Measurements from ENCODE around the gene SLC31A1. TPM values are rescaled to one million over a fixed set of nuclear protein-coding genes. Genes with fewer than 3 reads are reported as not detected.

Gene SLC31A1
- total and polyA plus RNA-seq, 2 experiments from 2014 or later: 15.0 to 32.1 TPM

DNA sequence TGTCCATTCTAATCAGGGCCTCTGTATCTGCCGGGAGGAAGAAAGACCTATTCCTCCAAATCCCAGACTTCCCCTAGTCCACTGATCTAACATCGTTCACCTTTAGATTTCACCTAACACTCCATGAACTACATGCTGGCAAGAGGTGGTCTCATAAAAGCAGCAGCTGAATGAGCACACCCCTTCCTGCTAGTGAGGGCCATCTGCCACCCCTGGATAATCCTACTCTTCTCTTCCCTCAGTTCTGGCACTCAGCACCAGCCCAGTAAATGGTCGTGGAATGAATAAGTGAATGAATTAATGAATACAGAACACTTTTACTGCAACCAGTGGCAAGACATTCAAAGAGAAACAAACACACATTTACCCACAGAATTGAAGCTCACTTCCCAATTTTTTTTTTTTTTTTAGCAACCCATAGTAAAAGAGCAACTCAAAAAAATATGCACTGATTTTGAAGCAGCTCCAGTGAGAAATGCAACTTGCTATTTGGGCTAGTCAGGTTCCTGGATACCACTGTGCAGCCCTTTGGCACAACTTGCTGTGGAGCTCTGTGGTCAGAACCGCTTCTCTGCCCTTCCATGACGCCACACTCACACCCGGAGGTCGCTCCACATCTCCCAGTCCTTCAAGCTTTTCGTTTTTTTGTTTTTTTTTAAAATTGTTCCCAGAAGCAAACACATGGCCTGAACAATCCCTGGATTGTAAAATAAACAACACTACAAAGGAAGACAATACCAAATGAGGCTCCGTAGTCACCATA is 75.6 kb downstream of the SLC31A1 start (continued):
- TF ChIP-seq, protein P1, sequence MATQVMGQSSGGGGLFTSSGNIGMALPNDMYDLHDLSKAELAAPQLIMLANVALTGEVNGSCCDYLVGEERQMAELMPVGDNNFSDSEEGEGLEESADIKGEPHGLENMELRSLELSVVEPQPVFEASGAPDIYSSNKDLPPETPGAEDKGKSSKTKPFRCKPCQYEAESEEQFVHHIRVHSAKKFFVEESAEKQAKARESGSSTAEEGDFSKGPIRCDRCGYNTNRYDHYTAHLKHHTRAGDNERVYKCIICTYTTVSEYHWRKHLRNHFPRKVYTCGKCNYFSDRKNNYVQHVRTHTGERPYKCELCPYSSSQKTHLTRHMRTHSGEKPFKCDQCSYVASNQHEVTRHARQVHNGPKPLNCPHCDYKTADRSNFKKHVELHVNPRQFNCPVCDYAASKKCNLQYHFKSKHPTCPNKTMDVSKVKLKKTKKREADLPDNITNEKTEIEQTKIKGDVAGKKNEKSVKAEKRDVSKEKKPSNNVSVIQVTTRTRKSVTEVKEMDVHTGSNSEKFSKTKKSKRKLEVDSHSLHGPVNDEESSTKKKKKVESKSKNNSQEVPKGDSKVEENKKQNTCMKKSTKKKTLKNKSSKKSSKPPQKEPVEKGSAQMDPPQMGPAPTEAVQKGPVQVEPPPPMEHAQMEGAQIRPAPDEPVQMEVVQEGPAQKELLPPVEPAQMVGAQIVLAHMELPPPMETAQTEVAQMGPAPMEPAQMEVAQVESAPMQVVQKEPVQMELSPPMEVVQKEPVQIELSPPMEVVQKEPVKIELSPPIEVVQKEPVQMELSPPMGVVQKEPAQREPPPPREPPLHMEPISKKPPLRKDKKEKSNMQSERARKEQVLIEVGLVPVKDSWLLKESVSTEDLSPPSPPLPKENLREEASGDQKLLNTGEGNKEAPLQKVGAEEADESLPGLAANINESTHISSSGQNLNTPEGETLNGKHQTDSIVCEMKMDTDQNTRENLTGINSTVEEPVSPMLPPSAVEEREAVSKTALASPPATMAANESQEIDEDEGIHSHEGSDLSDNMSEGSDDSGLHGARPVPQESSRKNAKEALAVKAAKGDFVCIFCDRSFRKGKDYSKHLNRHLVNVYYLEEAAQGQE (IDR thresholded peaks at IDR 0.05; ENCODE audit: unreplicated experiment): no peak
- no peak for TF ChIP-seq ZNF114 (CRISPR knock-in tag; IDR thresholded peaks at IDR 0.05)
- TF ChIP-seq, protein P2, sequence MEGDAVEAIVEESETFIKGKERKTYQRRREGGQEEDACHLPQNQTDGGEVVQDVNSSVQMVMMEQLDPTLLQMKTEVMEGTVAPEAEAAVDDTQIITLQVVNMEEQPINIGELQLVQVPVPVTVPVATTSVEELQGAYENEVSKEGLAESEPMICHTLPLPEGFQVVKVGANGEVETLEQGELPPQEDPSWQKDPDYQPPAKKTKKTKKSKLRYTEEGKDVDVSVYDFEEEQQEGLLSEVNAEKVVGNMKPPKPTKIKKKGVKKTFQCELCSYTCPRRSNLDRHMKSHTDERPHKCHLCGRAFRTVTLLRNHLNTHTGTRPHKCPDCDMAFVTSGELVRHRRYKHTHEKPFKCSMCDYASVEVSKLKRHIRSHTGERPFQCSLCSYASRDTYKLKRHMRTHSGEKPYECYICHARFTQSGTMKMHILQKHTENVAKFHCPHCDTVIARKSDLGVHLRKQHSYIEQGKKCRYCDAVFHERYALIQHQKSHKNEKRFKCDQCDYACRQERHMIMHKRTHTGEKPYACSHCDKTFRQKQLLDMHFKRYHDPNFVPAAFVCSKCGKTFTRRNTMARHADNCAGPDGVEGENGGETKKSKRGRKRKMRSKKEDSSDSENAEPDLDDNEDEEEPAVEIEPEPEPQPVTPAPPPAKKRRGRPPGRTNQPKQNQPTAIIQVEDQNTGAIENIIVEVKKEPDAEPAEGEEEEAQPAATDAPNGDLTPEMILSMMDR (conservative IDR thresholded peaks at IDR 0.05; ENCODE audit: low read depth in 2 of 2): no peak
- TF ChIP-seq, protein P3, sequence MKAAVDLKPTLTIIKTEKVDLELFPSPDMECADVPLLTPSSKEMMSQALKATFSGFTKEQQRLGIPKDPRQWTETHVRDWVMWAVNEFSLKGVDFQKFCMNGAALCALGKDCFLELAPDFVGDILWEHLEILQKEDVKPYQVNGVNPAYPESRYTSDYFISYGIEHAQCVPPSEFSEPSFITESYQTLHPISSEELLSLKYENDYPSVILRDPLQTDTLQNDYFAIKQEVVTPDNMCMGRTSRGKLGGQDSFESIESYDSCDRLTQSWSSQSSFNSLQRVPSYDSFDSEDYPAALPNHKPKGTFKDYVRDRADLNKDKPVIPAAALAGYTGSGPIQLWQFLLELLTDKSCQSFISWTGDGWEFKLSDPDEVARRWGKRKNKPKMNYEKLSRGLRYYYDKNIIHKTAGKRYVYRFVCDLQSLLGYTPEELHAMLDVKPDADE (IDR thresholded peaks at IDR 0.05): no peak
- TF ChIP-seq JUNB (IDR thresholded peaks at IDR 0.05; ENCODE audit: unreplicated experiment): no peak
- TF ChIP-seq POLR2AphosphoS5 (IDR thresholded peaks at IDR 0.05; ENCODE audit: low read depth): no peak
- no peak for TF ChIP-seq EZH2phosphoT487 (IDR thresholded peaks at IDR 0.05; ENCODE audit: unreplicated experiment)
- no peak for TF ChIP-seq STAT1 (IDR thresholded peaks at IDR 0.05; ENCODE audit: unreplicated experiment)

DNA sequence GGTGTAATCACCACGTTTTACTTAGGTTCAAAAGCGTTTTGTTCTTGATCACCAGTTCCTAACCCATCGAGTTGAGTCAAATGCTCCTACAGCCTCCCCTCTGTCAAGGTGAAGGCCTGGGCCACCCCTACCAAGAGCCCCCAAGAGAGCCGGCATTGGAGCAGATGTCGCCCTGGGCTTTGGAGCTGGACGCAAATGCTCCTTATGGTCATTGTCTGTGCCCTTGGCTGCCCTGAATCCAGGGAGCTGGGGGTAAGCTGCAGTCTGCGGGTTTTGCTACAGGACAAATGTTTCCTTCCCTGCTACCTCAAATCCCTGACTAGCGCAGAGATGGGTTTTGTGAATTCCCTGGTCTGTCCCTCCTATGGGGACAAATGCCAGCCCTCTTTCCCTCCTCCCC is 77.0 kb downstream of the SLC31A1 start:
- no peak for ATAC-seq
- Mint-ChIP-seq H3K4me1 (peaks cover 6% of the 10 kb centered on the region; the same call in 2 of the 3 replicates), H3K27me3 (ENCODE audit: insufficient read depth, low read depth, poor library complexity) (peaks cover 7% of the 10 kb centered on the region), H3K36me3 (ENCODE audit: low read depth) (peaks cover 3% of the 10 kb centered on the region), H3K9me3 (no peaks in the 10 kb centered on the region), H3K4me3 (no peak overlapping the region), H3K27ac (no peak overlapping the region)
- no peak for DNase-seq (ENCODE audit: low spot score)
- Histone ChIP-seq H3K27ac (ENCODE audit: low read depth) (no peak overlapping the region), H3K9me2 (ENCODE audit: insufficient read depth) (no peaks in the 10 kb centered on the region), H3K4me1 (ENCODE audit: insufficient read depth) (no peaks in the 10 kb centered on the region), H2AFZ (no peak overlapping the region), H3K27me3 (ENCODE audit: insufficient read depth) (no peaks in the 10 kb centered on the region), H3F3A (replicated peaks; ENCODE audit: low read depth) (no peaks in the 10 kb centered on the region), H3K36me3 (ENCODE audit: insufficient read depth) (peaks cover 6% of the 10 kb centered on the region), H3K4me2 (no peak overlapping the region), H3K79me2 (replicated peaks; ENCODE audit: insufficient read depth) (no peaks in the 10 kb centered on the region), H3K4me3 (no peak overlapping the region), H4K20me1 (replicated peaks; ENCODE audit: insufficient read depth) (no peaks in the 10 kb centered on the region)
- no peak for TF ChIP-seq ZNF114 (CRISPR knock-in tag; IDR thresholded peaks at IDR 0.05)
- TF ChIP-seq, protein P2 (conservative IDR thresholded peaks at IDR 0.05; ENCODE audit: low read depth in 2 of 2): no peak
- TF ChIP-seq, protein P4, sequence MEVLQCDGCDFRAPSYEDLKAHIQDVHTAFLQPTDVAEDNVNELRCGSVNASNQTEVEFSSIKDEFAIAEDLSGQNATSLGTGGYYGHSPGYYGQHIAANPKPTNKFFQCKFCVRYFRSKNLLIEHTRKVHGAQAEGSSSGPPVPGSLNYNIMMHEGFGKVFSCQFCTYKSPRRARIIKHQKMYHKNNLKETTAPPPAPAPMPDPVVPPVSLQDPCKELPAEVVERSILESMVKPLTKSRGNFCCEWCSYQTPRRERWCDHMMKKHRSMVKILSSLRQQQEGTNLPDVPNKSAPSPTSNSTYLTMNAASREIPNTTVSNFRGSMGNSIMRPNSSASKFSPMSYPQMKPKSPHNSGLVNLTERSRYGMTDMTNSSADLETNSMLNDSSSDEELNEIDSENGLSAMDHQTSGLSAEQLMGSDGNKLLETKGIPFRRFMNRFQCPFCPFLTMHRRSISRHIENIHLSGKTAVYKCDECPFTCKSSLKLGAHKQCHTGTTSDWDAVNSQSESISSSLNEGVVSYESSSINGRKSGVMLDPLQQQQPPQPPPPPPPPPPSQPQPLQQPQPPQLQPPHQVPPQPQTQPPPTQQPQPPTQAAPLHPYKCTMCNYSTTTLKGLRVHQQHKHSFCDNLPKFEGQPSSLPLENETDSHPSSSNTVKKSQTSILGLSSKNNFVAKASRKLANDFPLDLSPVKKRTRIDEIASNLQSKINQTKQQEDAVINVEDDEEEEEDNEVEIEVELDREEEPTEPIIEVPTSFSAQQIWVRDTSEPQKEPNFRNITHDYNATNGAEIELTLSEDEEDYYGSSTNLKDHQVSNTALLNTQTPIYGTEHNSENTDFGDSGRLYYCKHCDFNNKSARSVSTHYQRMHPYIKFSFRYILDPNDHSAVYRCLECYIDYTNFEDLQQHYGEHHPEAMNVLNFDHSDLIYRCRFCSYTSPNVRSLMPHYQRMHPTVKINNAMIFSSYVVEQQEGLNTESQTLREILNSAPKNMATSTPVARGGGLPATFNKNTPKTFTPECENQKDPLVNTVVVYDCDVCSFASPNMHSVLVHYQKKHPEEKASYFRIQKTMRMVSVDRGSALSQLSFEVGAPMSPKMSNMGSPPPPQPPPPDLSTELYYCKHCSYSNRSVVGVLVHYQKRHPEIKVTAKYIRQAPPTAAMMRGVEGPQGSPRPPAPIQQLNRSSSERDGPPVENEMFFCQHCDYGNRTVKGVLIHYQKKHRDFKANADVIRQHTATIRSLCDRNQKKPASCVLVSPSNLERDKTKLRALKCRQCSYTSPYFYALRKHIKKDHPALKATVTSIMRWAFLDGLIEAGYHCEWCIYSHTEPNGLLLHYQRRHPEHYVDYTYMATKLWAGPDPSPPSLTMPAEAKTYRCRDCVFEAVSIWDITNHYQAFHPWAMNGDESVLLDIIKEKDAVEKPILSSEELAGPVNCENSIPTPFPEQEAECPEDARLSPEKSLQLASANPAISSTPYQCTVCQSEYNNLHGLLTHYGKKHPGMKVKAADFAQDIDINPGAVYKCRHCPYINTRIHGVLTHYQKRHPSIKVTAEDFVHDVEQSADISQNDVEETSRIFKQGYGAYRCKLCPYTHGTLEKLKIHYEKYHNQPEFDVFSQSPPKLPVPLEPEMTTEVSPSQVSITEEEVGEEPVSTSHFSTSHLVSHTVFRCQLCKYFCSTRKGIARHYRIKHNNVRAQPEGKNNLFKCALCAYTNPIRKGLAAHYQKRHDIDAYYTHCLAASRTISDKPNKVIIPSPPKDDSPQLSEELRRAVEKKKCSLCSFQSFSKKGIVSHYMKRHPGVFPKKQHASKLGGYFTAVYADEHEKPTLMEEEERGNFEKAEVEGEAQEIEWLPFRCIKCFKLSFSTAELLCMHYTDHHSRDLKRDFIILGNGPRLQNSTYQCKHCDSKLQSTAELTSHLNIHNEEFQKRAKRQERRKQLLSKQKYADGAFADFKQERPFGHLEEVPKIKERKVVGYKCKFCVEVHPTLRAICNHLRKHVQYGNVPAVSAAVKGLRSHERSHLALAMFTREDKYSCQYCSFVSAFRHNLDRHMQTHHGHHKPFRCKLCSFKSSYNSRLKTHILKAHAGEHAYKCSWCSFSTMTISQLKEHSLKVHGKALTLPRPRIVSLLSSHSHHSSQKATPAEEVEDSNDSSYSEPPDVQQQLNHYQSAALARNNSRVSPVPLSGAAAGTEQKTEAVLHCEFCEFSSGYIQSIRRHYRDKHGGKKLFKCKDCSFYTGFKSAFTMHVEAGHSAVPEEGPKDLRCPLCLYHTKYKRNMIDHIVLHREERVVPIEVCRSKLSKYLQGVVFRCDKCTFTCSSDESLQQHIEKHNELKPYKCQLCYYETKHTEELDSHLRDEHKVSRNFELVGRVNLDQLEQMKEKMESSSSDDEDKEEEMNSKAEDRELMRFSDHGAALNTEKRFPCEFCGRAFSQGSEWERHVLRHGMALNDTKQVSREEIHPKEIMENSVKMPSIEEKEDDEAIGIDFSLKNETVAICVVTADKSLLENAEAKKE (CRISPR knock-in tag; IDR thresholded peaks at IDR 0.05): no peak

Data from GM23338 (cell line).